GM21825 (cell line): ENCODE data around the gene MPI.
"Not testable (repeated sequence)": the region's sequence is repeated elsewhere in the genome, so short reads cannot be mapped to it uniquely, and the experiment has no call there.

ENCODE experiments used
- ATAC-seq: cut with Tn5 transposase; IDR thresholded peaks from one replicate; pipeline ENCODE4 v1.9.1; 2021; ENCODE audit warnings: mild to moderate bottlenecking, moderate library complexity; ENCODE audit not compliant: unreplicated experiment

MPI gene

GRCh38 chr15:74924525-74924924, 34.7 kb downstream of the MPI start:
- ATAC-seq, result no peak

- ATAC-seq, result no peak
Observed at GRCh38 chr15:74928771-74929198, 38.9 kb downstream of the MPI start.

GRCh38 chr15:74933573-74933972, 43.7 kb downstream of the MPI start:
- no peak for ATAC-seq

GRCh38 chr15:74935193-74935592, 45.4 kb downstream of the MPI start:
- not testable (repeated sequence) for ATAC-seq

GRCh38 chr15:74937272-74937589, 47.4 kb downstream of the MPI start:
- no peak for ATAC-seq

- ATAC-seq, result peak; percentile 79
Observed at GRCh38 chr15:74937590-74938371, 47.9 kb downstream of the MPI start, which contains the start of gene COX5A. COX5A (minus strand) TSS chr15:74938073; CDS start chr15:74938014, 59 bp downstream.

- no peak for ATAC-seq
Observed at GRCh38 chr15:74950078-74950908, 60.5 kb downstream of the MPI start.

- ATAC-seq, result no peak
Observed at GRCh38 chr15:74951006-74951405, 61.2 kb downstream of the MPI start.
